SK-N-MC (cell line): ENCODE results near the gene PLEKHA5.

Source experiments
- EZH2 ChIP-seq: fragments of 200-600 bp; sonication (generic); IDR thresholded peaks from one replicate; pipeline ENCODE4 v1.6.1; 2017; ENCODE audit warnings: antibody characterized with exemption
- POLR2AphosphoS5 ChIP-seq: IDR thresholded peaks from 2 replicates; pipeline ENCODE4 v1.6.1; 2012; ENCODE audit warnings: mild to moderate bottlenecking, low read depth, low read length, borderline replicate concordance

- no peak for TF ChIP-seq EZH2
- TF ChIP-seq POLR2AphosphoS5: no peak
Observed at GRCh38 chr12:19248929-19249602, 119.5 kb downstream of the PLEKHA5 start.
